Activated CD8-positive, alpha-beta T cell treated with anti-CD3 and anti-CD28 coated beads, Interleukin-2, amount 10 ng/mL, durations not matched to agents 7 days and 5 days (primary cell): ENCODE measurements around the gene TXNRD1. TPM values are rescaled to one million over a fixed set of nuclear protein-coding genes. Genes with fewer than 3 reads are reported as not detected.

Experiments
- ATAC-seq: fragments of 150-1000 bp; cut with Tn5 transposase; one replicate; pipeline ENCODE4 v1.10.0; 2021; ENCODE audit warnings: moderate library complexity
- CTCF ChIA-PET: fragments of 350-600 bp; sonication (Branson Sonifier 250); formaldehyde crosslinking; loops from one replicate; lab custom pipeline; 2021; ENCODE audit warnings: antibody characterized with exemption; lab: Charles Lee
- POLR2A ChIA-PET: fragments of 350-600 bp; sonication (Branson Sonifier 250); formaldehyde crosslinking; loops from one replicate; lab custom pipeline; 2021; ENCODE audit warnings: antibody characterized with exemption; lab: Charles Lee
- DNase-seq: peaks from one replicate; pipeline ENCODE4 v3.0.0-alpha.2; 2020
- H3K27ac Mint-ChIP-seq: one replicate; pipeline ENCODE4 v1.8.0; 2021; ENCODE audit warnings: mild to moderate bottlenecking, mixed read lengths
- H3K27me3 Mint-ChIP-seq: one replicate; pipeline ENCODE4 v1.8.0; 2021; ENCODE audit warnings: low read depth, mixed read lengths
- H3K36me3 Mint-ChIP-seq: one replicate; pipeline ENCODE4 v1.8.0; 2021; ENCODE audit warnings: low read depth, mixed read lengths
- H3K4me1 Mint-ChIP-seq: one replicate; pipeline ENCODE4 v1.8.0; 2021; ENCODE audit warnings: low read depth, mixed read lengths
- H3K4me3 Mint-ChIP-seq: one replicate; pipeline ENCODE4 v1.8.0; 2021; ENCODE audit warnings: mild to moderate bottlenecking, mixed read lengths
- H3K9me3 Mint-ChIP-seq: one replicate; pipeline ENCODE4 v1.8.0; 2022; ENCODE audit warnings: mixed read lengths; ENCODE audit not compliant: insufficient read depth
- total RNA-seq, 2 experiments: library from RNA; stranded (reverse); gene quantifications; one replicate each; pipeline ENCODE4 v1.2.3, GENCODE V29; 2021

TXNRD1 gene
- total RNA-seq, 2 experiments from 2014 or later = 88.7 to 98.5 TPM

- no peaks in the 10 kb centered on the region for H3K27me3 Mint-ChIP-seq
- CTCF ChIA-PET = interaction anchor here (1.3 to 1.9 kb wide), 2 partner anchors 156 to 158 kb away, joined by 8 to 15 read pairs; no protein-coding TSS in a partner anchor
- POLR2A ChIA-PET = no interaction called here
- H3K4me1 Mint-ChIP-seq = peaks cover 4% of the 10 kb centered on the region
- H3K4me3 Mint-ChIP-seq = no peak overlapping the region
- DNase-seq (no peak), ATAC-seq (no peak)
- no peaks in the 10 kb centered on the region for H3K9me3 Mint-ChIP-seq
- no peak overlapping the region for H3K27ac Mint-ChIP-seq
- peaks cover 9% of the 10 kb centered on the region for H3K36me3 Mint-ChIP-seq
Observed at GRCh38 chr12:104357421-104357952, 141.9 kb downstream of the TXNRD1 start.

- peak; percentile 83 for ATAC-seq
- H3K27ac Mint-ChIP-seq = no peak overlapping the region
Observed at GRCh38 chr12:104358353-104359003, 142.9 kb downstream of the TXNRD1 start.

GRCh38 chr12:104359216-104359615, 143.6 kb downstream of the TXNRD1 start:
- Mint-ChIP-seq H3K9me3 (no peaks in the 10 kb centered on the region), H3K4me1 (peaks cover 4% of the 10 kb centered on the region), H3K36me3 (peaks cover 6% of the 10 kb centered on the region), H3K27ac (no peak overlapping the region), H3K27me3 (no peaks in the 10 kb centered on the region), H3K4me3 (no peak overlapping the region)
- DNase-seq (no peak), ATAC-seq (no peak)
- CTCF ChIA-PET = interaction anchor here (0.7 to 1.9 kb wide), 13 partner anchors 9 to 160 kb away, joined by 3 to 15 read pairs (median 4); no protein-coding TSS in a partner anchor
- POLR2A ChIA-PET = no interaction called here

More at GRCh38 chr12:104358353-104359003, 142.9 kb downstream of the TXNRD1 start:
- H3K36me3 Mint-ChIP-seq = peaks cover 7% of the 10 kb centered on the region
- ChIA-PET CTCF (interaction anchor here (0.6 to 1.9 kb wide), 17 partner anchors 9 to 567 kb away, joined by 3 to 15 read pairs (median 4); no protein-coding TSS in a partner anchor), POLR2A (no interaction called here)
- H3K27me3 Mint-ChIP-seq = no peaks in the 10 kb centered on the region
- DNase-seq = peak; percentile 79
- H3K9me3 Mint-ChIP-seq = no peaks in the 10 kb centered on the region
- H3K4me1 Mint-ChIP-seq = peaks cover 4% of the 10 kb centered on the region
- no peak overlapping the region for H3K4me3 Mint-ChIP-seq

GRCh38 chr12:104360157-104360556, 144.6 kb downstream of the TXNRD1 start:
- Mint-ChIP-seq H3K36me3 (peaks cover under 1% of the 10 kb centered on the region), H3K27ac (no peak overlapping the region), H3K27me3 (no peaks in the 10 kb centered on the region), H3K9me3 (no peaks in the 10 kb centered on the region), H3K4me1 (peaks cover 4% of the 10 kb centered on the region), H3K4me3 (no peak overlapping the region)
- CTCF ChIA-PET = interaction anchor here (0.7 to 0.8 kb wide), 2 partner anchors 22 to 160 kb away, joined by 3 read pairs; no protein-coding TSS in a partner anchor
- no peak for DNase-seq
- POLR2A ChIA-PET = interaction anchor here (0.6 kb wide), 1 partner anchor 728 kb away, joined by 4 read pairs; no protein-coding TSS in a partner anchor
- no peak for ATAC-seq

- POLR2A ChIA-PET = no interaction called here
- Mint-ChIP-seq H3K4me1 (peaks cover 4% of the 10 kb centered on the region), H3K36me3 (no peaks in the 10 kb centered on the region), H3K27ac (no peak overlapping the region), H3K4me3 (no peak overlapping the region), H3K27me3 (no peaks in the 10 kb centered on the region), H3K9me3 (no peaks in the 10 kb centered on the region)
- CTCF ChIA-PET = no interaction called here
- DNase-seq (no peak), ATAC-seq (no peak)
Observed at GRCh38 chr12:104360983-104361707, 145.6 kb downstream of the TXNRD1 start.

GRCh38 chr12:104365921-104366410, 150.4 kb downstream of the TXNRD1 start:
- Mint-ChIP-seq H3K27me3 (peaks cover 3% of the 10 kb centered on the region), H3K9me3 (no peaks in the 10 kb centered on the region)
- POLR2A ChIA-PET = no interaction called here

GRCh38 chr12:104369708-104370107, 154.1 kb downstream of the TXNRD1 start:
- CTCF ChIA-PET = interaction anchor here (1.2 kb wide), 1 partner anchor 81 kb away, joined by 3 read pairs; no protein-coding TSS in a partner anchor
- DNase-seq (no peak), ATAC-seq (no peak)
- H3K4me1 Mint-ChIP-seq = peaks cover 23% of the 10 kb centered on the region
- H3K4me3 Mint-ChIP-seq = no peak overlapping the region
- peaks cover 3% of the 10 kb centered on the region for H3K27me3 Mint-ChIP-seq
- no peaks in the 10 kb centered on the region for H3K9me3 Mint-ChIP-seq
- POLR2A ChIA-PET = no interaction called here
- no peak overlapping the region for H3K27ac Mint-ChIP-seq
- peaks cover 5% of the 10 kb centered on the region for H3K36me3 Mint-ChIP-seq

More at GRCh38 chr12:104365921-104366410, 150.4 kb downstream of the TXNRD1 start:
- DNase-seq (no peak), ATAC-seq (no peak)
- H3K27ac Mint-ChIP-seq = no peak overlapping the region
- CTCF ChIA-PET = interaction anchor here (0.9 to 2.2 kb wide), 2 partner anchors 16 to 150 kb away, joined by 3 to 6 read pairs; partner anchors contain the start of gene TXNRD1
- H3K4me3 Mint-ChIP-seq = no peak overlapping the region
- peaks cover 1% of the 10 kb centered on the region for H3K4me1 Mint-ChIP-seq
- peaks cover 5% of the 10 kb centered on the region for H3K36me3 Mint-ChIP-seq

DNA sequence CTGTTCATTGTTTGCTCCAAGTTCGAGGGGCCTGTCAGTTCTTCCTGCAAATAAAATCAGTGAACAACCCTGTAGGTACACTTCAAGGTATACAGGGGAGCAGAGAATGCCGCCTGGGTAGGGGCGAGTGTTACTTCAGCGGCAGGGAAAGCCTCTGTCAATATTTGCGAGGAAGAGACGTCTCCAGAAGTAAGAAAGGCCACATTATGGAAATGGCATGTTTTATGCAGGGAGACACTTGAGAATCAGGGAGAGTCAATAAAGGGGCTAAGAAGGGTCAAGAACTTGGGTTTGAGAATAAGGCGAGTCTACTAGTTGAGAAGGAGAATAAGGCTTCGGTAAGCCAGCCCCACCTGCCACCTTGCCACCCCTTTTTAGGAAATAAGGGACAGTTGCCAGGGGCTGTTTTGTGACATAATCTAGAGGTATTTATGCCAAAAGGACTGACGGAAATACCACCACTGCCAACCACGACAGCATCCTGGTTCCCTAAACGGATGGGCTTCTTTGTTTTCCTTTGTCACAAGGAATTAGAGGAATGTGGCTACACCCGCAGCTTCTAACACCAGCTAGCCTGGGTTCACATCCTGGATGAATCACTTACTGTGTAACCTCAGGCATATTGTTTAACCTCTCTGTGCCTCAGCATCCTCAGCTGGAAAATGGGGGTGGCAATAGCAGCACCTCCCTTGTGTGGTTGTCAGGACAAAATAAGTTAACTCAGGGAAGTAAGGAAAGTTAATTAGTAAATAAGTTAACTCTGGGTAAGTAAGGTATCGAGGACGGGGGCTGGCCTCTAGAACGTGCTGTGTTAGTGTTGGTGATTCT, 155.7 kb downstream of the TXNRD1 start:
- H3K4me1 Mint-ChIP-seq = peaks cover 23% of the 10 kb centered on the region
- no peak for DNase-seq
- peaks cover 3% of the 10 kb centered on the region for H3K27me3 Mint-ChIP-seq
- ChIA-PET CTCF (interaction anchor here (2.8 kb wide), 1 partner anchor 11 kb away, joined by 24 read pairs; no protein-coding TSS in a partner anchor), POLR2A (interaction anchor here (0.6 kb wide), 1 partner anchor 202 kb away, joined by 3 read pairs; no protein-coding TSS in a partner anchor)
- H3K9me3 Mint-ChIP-seq = no peaks in the 10 kb centered on the region
- peaks cover 5% of the 10 kb centered on the region for H3K36me3 Mint-ChIP-seq
- ATAC-seq = no peak
- no peak overlapping the region for H3K4me3 Mint-ChIP-seq
- H3K27ac Mint-ChIP-seq = peak overlapping the region; percentile 85

GRCh38 chr12:104372061-104372720, 156.6 kb downstream of the TXNRD1 start:
- Mint-ChIP-seq H3K27ac (peak overlapping the region; percentile 85), H3K36me3 (peaks cover 5% of the 10 kb centered on the region), H3K4me1 (peaks cover 23% of the 10 kb centered on the region), H3K27me3 (peaks cover 3% of the 10 kb centered on the region), H3K4me3 (peak overlapping the region; percentile 33), H3K9me3 (no peaks in the 10 kb centered on the region)
- ChIA-PET POLR2A (interaction anchor here (0.6 kb wide), 1 partner anchor 201 kb away, joined by 3 read pairs; no protein-coding TSS in a partner anchor), CTCF (interaction anchor here (2.8 kb wide), 1 partner anchor 10 kb away, joined by 24 read pairs; no protein-coding TSS in a partner anchor)
- ATAC-seq (peak; percentile 97), DNase-seq (peak; percentile 77)

DNA sequence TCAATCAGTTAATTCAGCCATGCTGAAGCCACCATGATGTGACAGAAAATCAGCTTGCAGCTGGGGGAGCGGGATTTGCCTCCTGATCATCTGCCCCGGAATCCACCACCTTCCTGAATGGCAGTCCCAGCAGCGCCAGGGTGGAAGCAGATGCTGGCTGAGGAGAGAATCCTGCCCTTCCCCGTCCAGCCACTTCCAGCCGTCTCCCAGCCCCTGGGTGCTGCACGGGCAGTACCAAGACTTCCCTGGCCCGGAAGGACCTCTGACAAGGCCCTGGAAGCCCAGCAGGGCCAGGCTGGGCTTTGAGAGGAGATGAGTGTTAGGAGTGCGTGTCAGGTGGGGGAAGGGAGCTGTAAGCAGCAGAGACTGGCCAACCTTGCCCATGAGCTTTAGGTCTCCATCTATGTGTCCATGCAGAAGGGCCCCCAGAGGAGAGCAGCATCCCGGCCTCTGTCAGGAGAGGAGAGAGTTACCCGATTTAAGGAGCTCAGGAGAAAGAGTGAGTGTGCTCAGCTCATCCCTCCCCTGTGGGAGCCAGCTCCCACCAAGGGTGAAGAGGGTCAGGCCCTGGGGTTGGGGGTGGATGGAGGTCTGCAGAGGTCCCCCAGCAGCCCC, 157.2 kb downstream of the TXNRD1 start:
- H3K4me1 Mint-ChIP-seq = peaks cover 23% of the 10 kb centered on the region
- POLR2A ChIA-PET = interaction anchor here (0.7 to 0.9 kb wide), 2 partner anchors 9 to 315 kb away, joined by 3 to 5 read pairs; no protein-coding TSS in a partner anchor
- CTCF ChIA-PET = interaction anchor here (1.8 to 2.8 kb wide), 2 partner anchors 9 to 14 kb away, joined by 6 to 24 read pairs; no protein-coding TSS in a partner anchor
- no peaks in the 10 kb centered on the region for H3K9me3 Mint-ChIP-seq
- peaks cover 3% of the 10 kb centered on the region for H3K27me3 Mint-ChIP-seq
- peak overlapping the region; percentile 33 for H3K4me3 Mint-ChIP-seq
- peaks cover 5% of the 10 kb centered on the region for H3K36me3 Mint-ChIP-seq
- peak overlapping the region; percentile 85 for H3K27ac Mint-ChIP-seq
- DNase-seq = no peak
- ATAC-seq = no peak
